BLaER1 (cell line): ENCODE data around the gene ZMAT2.

Experiments
- H3K27ac ChIP-seq: shearing (Covaris generic); formaldehyde crosslinking; 2 replicates; pipeline ENCODE4 v1.8.1; 2022
- H3K27me3 ChIP-seq: shearing (Covaris generic); formaldehyde crosslinking; 2 replicates; pipeline ENCODE4 v1.8.1; 2022
- H3K36me3 ChIP-seq: shearing (Covaris generic); formaldehyde crosslinking; 2 replicates; pipeline ENCODE4 v1.8.1; 2022
- H3K4me1 ChIP-seq: shearing (Covaris generic); formaldehyde crosslinking; 2 replicates; pipeline ENCODE4 v1.8.1; 2022
- H3K4me2 ChIP-seq: shearing (Covaris generic); formaldehyde crosslinking; 2 replicates; pipeline ENCODE4 v1.8.1; 2022
- H3K4me3 ChIP-seq: shearing (Covaris generic); formaldehyde crosslinking; 2 replicates; pipeline ENCODE4 v1.8.1; 2022
- H3K9ac ChIP-seq: shearing (Covaris generic); formaldehyde crosslinking; 2 replicates; pipeline ENCODE4 v1.8.1; 2022
- H3K9me3 ChIP-seq: shearing (Covaris generic); formaldehyde crosslinking; 2 replicates; pipeline ENCODE4 v1.8.1; 2022
- H4K20me1 ChIP-seq: shearing (Covaris generic); formaldehyde crosslinking; 2 replicates; pipeline ENCODE4 v1.8.1; 2022
- Cebpa-rat ChIP-seq: shearing (Covaris generic); IDR thresholded peaks from 2 replicates; pipeline ENCODE4 v1.8.1; 2022

Gene ZMAT2

DNA sequence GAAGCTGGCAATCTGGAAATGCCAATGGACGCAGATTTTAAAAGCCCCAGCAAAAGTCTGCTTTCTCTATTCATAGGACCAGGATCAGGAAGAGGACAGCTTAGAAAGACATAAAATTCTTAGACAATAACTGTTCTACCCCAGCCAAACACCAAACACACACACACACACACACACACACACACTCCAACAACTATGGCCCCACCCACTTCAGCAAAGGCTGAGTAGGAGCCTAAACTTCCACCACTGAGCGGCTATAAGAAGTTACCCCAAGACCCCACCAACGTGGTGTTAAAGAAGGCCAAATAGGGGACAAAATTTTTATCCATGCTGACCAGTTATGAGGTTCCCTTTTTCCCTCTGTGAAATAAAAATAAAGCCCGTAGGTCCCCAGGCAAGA, 32.9 kb downstream of the ZMAT2 start:
- Histone ChIP-seq H3K4me1 (no peaks in the 10 kb centered on the region), H4K20me1 (no peaks in the 10 kb centered on the region), H3K9ac (no peak overlapping the region), H3K27ac (no peak overlapping the region), H3K9me3 (peaks cover 15% of the 10 kb centered on the region), H3K4me2 (no peak overlapping the region), H3K36me3 (no peaks in the 10 kb centered on the region), H3K4me3 (no peak overlapping the region), H3K27me3 (no peaks in the 10 kb centered on the region)
- TF ChIP-seq Cebpa-rat = no peak

DNA sequence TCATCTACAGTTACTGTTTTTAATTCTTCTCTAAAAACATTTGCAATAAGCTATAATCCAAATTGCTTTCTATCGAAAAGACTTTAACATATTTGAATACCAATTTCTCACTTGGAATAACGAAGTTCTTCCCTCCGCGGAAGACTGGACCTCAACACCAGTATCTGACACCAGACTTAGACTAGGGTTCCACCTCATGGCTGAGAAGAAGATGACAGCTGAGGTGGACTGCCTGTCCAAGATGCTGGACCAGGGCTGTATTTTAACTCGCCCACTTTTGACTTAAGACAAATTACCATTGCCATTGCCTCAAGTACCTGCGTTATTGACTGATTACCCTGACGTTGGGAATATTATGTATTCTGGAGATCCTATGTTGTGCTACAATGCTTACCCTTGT, 34.1 kb downstream of the ZMAT2 start:
- H4K20me1 ChIP-seq = no peaks in the 10 kb centered on the region
- H3K27me3 ChIP-seq = no peaks in the 10 kb centered on the region
- no peaks in the 10 kb centered on the region for H3K4me1 ChIP-seq
- H3K4me3 ChIP-seq = no peak overlapping the region
- H3K4me2 ChIP-seq = no peak overlapping the region
- peaks cover 24% of the 10 kb centered on the region for H3K9me3 ChIP-seq
- TF ChIP-seq Cebpa-rat = no peak
- no peak overlapping the region for H3K9ac ChIP-seq
- H3K27ac ChIP-seq = no peak overlapping the region
- H3K36me3 ChIP-seq = no peaks in the 10 kb centered on the region

DNA sequence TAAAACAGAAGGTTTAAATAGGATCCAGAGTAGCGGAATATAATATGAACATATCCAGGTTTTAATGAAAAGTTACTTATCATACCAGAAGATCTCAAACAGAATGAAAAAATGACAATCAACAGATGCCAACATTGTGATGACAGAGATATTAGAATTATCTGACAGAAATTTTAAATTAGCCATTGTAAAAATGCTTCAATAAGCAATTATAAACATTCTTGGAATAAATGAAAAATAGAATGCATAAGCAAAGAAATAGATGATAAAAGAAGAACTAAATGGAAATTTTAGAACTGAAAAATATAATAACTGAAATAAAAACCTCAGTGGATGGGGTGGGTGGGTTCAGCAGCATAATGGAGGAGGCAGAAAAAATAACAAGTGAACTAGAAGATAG, 37.2 kb downstream of the ZMAT2 start:
- no peaks in the 10 kb centered on the region for H4K20me1 ChIP-seq
- H3K4me2 ChIP-seq = no peak overlapping the region
- no peaks in the 10 kb centered on the region for H3K36me3 ChIP-seq
- TF ChIP-seq Cebpa-rat = no peak
- H3K4me1 ChIP-seq = no peaks in the 10 kb centered on the region
- H3K27me3 ChIP-seq = no peaks in the 10 kb centered on the region
- H3K27ac ChIP-seq = no peak overlapping the region
- no peak overlapping the region for H3K9ac ChIP-seq
- H3K4me3 ChIP-seq = no peak overlapping the region
- peaks cover 43% of the 10 kb centered on the region for H3K9me3 ChIP-seq

DNA sequence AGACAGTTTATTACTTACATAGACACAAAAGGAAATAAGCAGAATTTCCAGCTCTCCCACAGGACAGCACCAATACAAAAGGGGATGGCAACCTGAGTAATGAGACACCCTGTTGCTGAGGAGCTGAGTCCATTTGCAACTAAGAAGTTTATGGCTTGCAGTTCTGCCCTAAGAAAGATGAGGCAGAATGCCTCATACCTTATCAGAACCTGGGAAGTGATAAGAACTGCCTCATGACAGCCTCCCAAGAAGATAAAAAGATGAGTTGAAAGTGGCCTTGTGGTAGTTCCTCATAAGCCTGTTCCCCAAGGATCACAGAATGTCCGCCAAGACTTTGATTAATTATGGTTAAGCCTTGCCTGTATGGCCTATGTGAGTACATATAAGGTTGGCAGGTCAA, 41.7 kb downstream of the ZMAT2 start:
- Histone ChIP-seq H3K9ac (no peak overlapping the region), H3K27ac (no peak overlapping the region), H3K4me2 (no peak overlapping the region), H3K27me3 (no peaks in the 10 kb centered on the region), H3K9me3 (peaks cover 63% of the 10 kb centered on the region), H3K36me3 (no peaks in the 10 kb centered on the region), H3K4me1 (no peaks in the 10 kb centered on the region), H4K20me1 (no peaks in the 10 kb centered on the region), H3K4me3 (no peak overlapping the region)
- TF ChIP-seq Cebpa-rat = no peak

DNA sequence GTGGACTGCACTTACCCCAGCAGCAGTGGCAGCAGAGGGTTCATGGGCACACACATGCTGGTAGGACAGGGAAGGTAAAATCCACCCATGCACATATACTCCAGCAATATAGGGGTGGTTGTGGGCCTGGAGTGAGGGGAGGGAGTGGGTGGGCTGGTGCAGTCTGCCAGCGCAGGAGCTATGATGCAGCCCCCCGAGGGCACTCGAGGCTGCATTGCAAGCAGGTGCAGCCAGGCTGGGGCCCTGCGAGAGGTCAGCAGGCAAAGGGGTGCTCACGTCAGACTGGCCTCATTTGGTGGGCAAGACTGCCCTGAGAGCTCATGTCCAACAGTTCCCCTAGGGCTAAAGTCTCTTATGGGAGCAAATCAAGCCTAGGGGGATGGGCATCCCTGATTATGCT, 53.3 kb downstream of the ZMAT2 start:
- Histone ChIP-seq H3K9me3 (peaks cover 90% of the 10 kb centered on the region), H3K27me3 (no peaks in the 10 kb centered on the region), H3K36me3 (no peaks in the 10 kb centered on the region), H3K27ac (no peak overlapping the region), H4K20me1 (no peaks in the 10 kb centered on the region), H3K4me2 (no peak overlapping the region), H3K4me1 (no peaks in the 10 kb centered on the region), H3K4me3 (no peak overlapping the region), H3K9ac (no peak overlapping the region)
- no peak for TF ChIP-seq Cebpa-rat
